Stimulated activated CD4-positive, alpha-beta T cell treated with anti-CD3 and anti-CD28 coated beads, Interleukin-4, amount 100 ng/mL, for 1 hour (primary cell): Measurements from ENCODE around the gene NASP.
A peak's percentile ranks its signal among the peaks of the same experiment; 100 is the strongest.
"Not testable (repeated sequence)": the region's sequence is repeated elsewhere in the genome, so short reads cannot be mapped to it uniquely, and the experiment has no call there.

Experiments
- DNase-seq: peaks from one replicate; pipeline ENCODE4 v3.0.0-alpha.2; 2020

The NASP gene

GRCh38 chr1:45573231-45573804 lies 10.5 kb upstream of the NASP start:
- DNase-seq, result no peak

- DNase-seq, result no peak
These were observed 9.7 kb upstream of the NASP start for GRCh38 chr1:45574105-45574626.

- peak; percentile 94 for DNase-seq
These were observed 576 bp upstream of the NASP start for GRCh38 chr1:45583264-45583665.

- peak; percentile 86 for DNase-seq
These were observed 689 bp downstream of the NASP start for GRCh38 chr1:45584351-45585109.

GRCh38 chr1:45585110-45585426 lies 1.2 kb downstream of the NASP start:
- DNase-seq, result no peak

- no peak for DNase-seq
These were observed 1.7 kb downstream of the NASP start for GRCh38 chr1:45585496-45586075.

GRCh38 chr1:45586769-45587168 lies 2.9 kb downstream of the NASP start:
- DNase-seq, result no peak

- no peak for DNase-seq
These were observed 6.0 kb downstream of the NASP start for GRCh38 chr1:45589861-45590260.

GRCh38 chr1:45594412-45594811 lies 10.6 kb downstream of the NASP start:
- no peak for DNase-seq

GRCh38 chr1:45596765-45597164 lies 12.9 kb downstream of the NASP start:
- not testable (repeated sequence) for DNase-seq

- DNase-seq, result no peak
These were observed 20.4 kb downstream of the NASP start for GRCh38 chr1:45604239-45604638.

GRCh38 chr1:45607404-45608074 lies 23.7 kb downstream of the NASP start:
- no peak for DNase-seq

- DNase-seq, result no peak
These were observed 24.6 kb downstream of the NASP start for GRCh38 chr1:45608175-45609156.

- DNase-seq, result no peak
These were observed 26.9 kb downstream of the NASP start for GRCh38 chr1:45610589-45611226.

- DNase-seq, result no peak
These were observed 29.2 kb downstream of the NASP start for GRCh38 chr1:45612941-45613579.

- DNase-seq, result no peak
These were observed 32.0 kb downstream of the NASP start for GRCh38 chr1:45615885-45616284.

GRCh38 chr1:45617618-45618017 lies 33.8 kb downstream of the NASP start:
- no peak for DNase-seq

- no peak for DNase-seq
These were observed 35.5 kb downstream of the NASP start for GRCh38 chr1:45619149-45619921.

GRCh38 chr1:45620588-45621500 lies 37.0 kb downstream of the NASP start:
- DNase-seq, result no peak

- no peak for DNase-seq
These were observed 37.6 kb downstream of the NASP start for GRCh38 chr1:45621501-45621836.
